HG03097 (cell line): Measurements from ENCODE around the gene TEX48.

Source experiments
- ATAC-seq: cut with Tn5 transposase; IDR thresholded peaks from one replicate; pipeline ENCODE4 v1.9.1; 2021; ENCODE audit not compliant: unreplicated experiment, low FRiP score

The TEX48 gene

DNA sequence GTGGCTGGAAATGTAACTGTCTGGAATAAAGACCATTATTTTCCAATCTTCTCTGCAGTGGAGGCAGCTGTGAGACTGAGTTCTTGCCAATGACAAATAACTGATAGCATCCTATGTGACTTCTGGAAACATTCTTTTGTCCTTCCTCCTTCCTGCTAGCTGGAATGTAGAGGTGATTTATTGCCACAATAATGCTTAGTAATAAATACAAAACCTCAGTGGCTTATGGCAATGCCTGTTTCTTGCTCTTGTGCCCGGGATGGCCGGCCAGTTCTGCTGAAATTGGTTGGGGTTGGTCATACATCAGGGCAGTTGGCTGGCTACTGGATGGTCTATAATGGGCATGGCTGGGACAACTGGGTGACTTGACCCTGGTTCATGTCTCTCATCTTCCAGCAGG is 12.2 kb upstream of the TEX48 start:
- no peak for ATAC-seq

DNA sequence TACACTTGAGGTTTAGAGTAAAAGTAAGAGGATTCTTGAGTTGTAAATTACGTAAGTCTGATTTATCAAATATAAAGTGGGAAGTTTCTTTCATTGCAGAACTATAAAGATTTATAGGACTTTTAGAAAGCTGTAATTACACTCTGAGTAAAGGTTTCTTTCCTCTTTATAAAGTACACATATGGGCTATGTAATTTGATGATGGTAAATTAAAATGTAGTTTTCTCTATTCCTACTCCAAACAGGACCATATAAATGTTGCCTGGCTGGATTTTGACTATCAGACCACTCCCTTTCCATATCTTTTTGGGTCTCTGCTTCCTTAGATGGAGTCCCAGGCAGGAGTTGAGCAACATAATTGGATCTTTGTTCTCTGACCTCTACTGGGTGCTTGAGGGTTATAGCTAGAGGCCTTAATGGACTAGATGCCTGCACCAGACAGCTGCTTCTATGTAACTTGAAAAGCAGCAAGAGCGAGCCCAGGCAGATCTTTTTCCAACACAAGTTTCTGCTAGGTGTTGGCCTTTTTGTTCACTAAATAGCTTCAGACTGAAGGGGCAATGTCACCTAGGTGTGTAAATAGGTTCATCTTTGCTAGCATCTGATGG is 11.4 kb upstream of the TEX48 start:
- no peak for ATAC-seq

DNA sequence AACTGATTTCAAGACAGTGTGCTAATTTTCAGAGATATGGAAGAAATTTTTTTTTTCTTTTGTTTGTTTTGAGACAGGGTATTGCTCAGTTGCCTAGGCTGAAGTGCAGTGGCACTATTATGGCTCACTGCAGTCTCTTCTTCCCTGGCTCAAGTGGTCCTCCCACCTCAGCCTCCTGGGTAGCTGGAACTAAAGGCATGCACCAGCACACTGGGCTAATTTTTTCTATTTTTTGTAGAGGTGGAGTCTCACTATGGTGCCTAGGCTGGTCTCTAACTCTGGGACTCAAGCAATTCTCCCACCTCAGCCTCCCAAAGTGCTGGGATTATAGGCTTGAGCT is 9.9 kb upstream of the TEX48 start:
- no peak for ATAC-seq

DNA sequence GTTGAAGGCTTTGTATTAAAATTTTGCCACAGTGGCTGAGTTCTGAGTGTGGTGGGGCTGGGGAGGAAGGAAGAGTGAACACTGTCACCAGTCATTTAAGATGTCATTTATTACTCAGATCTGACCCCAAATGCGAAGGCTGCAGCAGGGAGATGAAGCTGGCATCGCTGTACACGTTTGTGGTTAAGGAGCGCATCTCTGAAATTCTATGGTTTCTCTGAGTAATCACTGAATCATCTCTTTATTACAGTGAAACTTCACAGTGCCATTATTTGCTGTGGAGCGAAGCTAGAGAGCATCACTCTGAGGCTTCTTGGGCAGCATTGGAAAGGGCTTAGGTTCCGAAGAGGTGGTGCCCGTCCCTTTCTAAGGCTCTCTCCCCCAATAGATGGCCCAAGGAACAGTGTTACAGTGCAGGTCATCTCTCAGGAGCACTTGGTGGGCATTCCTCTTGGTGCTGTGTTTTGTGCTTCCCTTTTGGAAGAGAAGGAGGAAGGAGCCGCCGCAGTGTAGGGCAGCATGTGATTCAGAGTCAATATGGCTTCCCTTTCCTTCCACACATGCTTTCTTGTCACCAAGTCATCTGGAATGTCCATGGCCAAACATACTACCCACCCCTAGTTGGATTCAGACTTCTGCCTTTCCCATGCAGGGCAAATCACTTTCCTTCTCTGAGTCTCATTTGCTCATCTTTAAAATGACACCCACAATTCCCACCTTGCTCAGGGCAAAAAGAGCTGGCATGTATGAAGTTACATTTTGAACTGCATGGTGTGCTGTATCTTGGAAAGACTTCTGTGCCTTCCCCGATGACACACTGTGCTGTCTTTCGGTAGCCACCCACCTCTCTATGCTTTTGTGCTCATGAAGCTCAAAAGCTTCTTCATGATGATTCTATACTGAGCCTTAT is 9.3 kb upstream of the TEX48 start:
- ATAC-seq, result peak; percentile 70

DNA sequence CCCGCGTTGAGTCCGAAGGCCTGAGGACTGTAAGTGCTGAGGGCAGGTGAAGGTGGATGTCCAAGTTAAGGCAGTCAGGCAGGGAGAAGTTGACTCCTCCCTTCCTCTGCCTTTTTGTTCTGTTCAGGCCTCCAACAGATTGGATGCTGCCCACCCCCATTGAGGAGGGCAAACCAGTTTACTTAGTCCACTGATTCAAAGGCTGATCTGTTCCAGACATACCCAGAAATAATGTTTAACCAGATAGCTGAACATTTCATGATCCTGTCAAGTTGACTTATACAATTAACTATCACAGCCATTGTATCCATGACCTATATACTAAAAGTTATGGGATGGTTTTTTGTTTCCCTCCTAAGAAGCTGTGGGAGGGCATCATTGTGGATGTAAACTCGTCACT is 8.3 kb upstream of the TEX48 start:
- no peak for ATAC-seq

- no peak for ATAC-seq
Observed at GRCh38 chr9:114689813-114690212, 7.8 kb upstream of the TEX48 start.

GRCh38 chr9:114688909-114689610 is 7.1 kb upstream of the TEX48 start:
- no peak for ATAC-seq

DNA sequence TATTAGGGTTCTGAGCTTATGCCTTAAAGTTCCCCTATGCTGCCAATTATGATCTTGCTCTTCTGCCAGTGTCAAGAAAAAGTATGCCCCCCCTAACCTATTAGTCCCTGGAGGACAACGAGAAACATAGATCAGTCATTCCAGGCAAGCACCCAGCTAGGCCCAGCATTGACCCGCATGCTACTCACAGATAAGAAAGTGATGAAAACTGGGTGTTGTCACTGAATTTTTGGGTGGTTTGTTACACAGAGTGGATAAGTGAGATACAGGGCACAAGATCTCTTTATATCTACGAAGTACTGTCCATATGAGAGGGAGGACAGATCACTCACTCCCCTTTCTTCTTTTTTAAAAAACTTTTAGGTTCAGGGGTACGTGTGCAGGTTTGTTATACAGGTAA is 6.4 kb upstream of the TEX48 start:
- no peak for ATAC-seq

DNA sequence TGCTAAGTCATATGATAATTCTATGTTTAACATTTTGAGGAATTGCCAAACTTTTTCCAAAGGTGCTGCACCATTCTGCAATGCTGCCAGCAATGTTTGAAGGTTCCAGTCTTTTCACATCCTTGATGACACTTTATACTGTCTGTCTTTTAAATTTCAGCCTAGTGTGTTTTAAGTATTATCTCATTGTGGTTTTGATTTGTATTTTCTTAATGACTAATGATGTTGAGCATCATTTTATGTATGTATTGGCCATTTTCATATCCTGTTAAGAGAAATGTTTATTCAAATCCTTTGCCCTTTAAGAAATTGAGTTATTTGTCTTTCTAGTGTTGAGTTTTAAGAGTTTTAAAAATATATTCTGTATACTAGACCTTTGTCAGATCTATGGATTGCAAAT is 5.0 kb upstream of the TEX48 start:
- no peak for ATAC-seq

DNA sequence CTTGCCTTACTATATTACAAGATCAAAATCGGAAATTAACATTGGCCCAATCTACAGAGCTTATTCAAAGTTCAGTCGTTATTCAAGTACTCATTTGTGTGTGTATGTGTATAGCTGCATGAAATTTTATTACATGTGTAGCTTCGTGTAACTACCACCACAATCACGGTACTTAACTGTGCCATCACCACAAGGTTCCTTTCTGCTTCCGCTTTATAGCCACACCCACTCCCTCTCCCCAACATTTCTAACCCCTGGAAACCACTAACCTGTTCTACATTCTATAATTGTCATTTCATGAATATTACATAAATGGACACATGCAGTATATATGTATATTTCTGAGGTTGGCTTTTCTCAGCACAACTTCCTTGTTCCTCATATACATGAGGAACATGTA is 4.0 kb upstream of the TEX48 start:
- ATAC-seq, result no peak

DNA sequence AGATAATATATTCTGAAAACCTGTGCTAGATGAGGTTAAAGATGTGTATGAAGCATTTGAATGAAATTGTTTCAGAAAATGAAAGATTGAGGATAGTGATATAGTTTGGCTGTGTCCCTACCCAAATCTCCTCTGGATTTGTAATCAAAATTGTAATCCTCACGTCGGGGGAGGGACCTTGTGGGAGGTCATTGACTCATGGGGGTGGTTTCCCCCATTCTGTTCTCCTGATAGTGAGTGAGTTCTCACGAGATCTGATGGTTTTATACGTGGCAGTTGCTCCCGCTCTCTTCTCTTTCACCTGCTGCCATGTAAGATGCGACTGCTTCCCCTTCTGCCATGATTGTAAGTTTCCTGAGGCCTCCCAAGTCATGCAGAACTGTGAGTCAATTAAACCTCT is 2.0 kb upstream of the TEX48 start:
- no peak for ATAC-seq

GRCh38 chr9:114682846-114683245 is 854 bp upstream of the TEX48 start:
- ATAC-seq, result no peak

DNA sequence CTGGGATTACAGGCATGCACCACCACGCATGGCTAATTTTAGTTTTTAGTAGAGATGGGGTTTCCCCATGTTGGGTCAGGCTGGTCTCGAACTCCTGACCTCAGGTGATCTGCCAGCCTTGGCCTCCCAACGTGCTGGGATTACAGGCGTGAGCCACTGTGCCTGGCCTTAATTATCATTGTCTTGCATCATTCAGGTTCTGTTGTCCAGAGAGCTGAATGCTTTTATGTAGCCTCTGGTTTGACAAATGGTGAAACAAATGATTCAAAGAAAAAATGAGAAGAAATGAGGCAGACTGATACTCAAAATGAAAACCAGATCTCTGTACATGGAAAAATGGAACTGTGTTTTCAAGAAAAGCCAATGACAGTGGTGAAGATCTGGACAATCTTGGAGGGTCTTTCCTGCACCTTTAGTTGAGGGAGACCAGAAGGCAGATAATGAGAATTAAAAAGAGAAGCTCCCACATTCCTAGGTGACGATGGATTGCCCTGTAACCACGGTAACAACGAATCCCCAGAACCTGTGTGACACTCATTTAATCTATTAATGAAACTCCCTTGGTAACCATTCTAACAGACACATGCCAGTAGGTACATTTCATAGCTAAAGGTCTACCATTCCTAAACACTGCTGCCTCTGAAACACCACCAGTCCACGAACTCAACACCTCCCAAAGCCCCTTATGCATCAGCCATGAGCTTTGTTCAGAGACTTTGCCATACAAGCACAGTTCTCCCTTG is 1.6 kb downstream of the TEX48 start:
- no peak for ATAC-seq

DNA sequence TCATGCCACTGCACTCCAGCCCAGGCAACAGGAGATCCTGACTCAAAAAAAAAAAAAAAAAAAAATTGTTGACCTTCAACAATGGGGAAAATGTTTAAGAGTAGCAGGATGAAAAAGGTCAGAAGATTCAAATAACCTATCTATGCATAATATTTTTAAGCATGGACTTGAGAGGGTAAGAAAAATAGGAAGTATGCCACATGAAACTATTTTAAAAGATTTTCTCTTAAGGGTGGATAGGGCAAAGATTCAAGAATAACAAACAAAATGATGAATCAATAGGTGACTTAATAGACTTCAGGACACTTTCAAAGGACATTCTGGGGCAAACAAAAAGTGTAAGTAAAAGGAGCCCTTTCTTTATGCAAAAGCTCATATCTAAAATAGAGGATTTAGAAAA is 3.2 kb downstream of the TEX48 start:
- ATAC-seq, result no peak

DNA sequence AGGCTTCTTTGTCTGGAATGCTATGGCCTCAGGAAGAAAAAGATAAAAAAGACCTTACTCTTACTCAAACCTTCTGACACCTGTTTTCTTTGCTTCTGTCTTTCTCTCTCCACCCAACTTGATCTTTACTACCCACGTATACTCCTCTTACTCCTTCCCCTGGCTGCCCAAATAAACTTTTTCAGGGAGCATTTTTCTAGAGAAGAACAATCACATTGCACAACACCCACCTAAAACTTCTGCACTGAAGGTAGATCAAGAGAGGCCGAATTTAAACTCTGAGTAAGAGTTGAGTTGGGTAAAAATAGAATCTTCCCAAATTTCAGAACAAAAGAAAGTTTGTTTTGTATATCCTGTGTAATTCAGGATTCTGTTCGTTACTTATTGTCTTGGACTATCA is 3.9 kb downstream of the TEX48 start:
- ATAC-seq, result no peak

DNA sequence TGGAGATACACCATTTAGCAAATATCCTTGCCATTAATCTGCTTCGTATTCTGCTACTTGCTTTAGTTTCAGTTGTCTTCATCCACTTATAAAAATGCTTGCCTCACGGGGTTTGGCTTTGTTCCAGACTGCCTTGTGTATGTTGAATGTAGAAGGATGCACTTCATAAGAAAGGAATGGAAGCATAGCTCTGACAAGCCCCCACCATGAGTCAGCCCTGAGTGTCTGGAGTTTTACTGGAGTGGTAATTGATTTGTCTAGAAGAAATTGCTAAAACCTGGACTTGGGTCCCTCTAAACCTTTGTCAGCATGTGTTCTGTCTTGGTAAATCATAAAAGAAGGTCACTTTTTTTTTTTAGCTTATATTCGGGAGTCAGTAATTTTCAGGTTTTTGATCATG is 4.6 kb downstream of the TEX48 start:
- ATAC-seq, result no peak

- no peak for ATAC-seq
Observed at GRCh38 chr9:114676901-114677300, 5.1 kb downstream of the TEX48 start.

GRCh38 chr9:114674798-114675540 is 7.0 kb downstream of the TEX48 start:
- ATAC-seq, result no peak

DNA sequence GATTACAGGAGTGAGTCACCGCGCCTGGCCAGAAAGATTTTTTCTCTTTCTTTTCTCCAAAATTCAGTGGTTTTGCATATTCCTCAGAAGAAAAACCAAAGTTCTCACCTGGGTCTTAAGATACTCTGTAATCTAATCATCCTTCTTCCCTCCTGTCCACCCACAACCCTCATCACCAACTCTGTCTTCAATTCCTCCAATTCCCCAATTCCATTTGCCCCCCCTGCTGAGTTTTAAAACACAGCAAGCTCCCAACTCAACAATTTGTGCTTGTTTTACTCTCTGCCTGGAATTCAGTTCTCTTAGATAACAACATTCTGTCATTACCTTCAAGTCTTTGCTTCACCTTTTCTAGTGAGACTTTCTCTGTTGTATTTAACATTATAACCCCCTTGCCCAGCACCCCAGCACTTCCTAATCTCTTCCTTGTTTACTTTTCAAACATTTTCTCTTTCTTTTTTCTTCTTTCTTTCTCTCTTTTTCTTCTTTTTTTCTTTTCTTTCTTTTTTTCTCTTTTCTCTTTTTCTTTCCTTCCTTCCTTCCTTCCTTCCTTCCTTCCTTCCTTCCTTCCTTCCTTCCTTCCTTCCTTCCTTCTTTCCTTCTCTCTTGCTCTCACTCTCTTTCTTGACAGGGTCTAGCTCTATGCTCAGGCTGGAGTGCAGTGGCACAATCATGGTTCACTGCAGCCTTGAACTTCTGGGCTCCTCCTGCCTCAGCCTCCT is 7.8 kb downstream of the TEX48 start:
- no peak for ATAC-seq

DNA sequence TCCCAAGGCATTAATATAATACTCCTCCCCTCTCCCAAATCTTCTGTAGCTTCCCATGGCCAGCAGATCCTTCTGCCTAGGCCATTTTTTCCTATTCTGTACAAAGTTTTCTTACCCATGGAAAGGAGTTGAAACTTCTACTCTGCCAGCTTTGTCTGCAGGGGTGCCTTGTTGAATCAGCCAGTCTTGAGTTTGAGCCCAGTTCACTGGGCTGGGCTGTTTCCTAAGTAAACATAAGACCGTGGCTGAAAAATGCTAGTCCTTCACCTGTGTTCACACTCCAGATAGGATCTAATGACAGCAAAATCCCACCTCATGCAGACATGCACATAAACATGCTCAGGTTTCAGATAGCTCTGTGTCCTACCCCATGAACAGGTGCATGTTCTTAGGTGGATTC is 10.4 kb downstream of the TEX48 start:
- ATAC-seq, result no peak
